Activated naive CD4-positive, alpha-beta T cell treated with anti-CD3 and anti-CD28 coated beads, Interleukin-2, amount 10 ng/mL, durations not matched to agents 7 days and 5 days (primary cell): ENCODE measurements around the gene TBC1D21.
A peak's percentile ranks its signal among the peaks of the same experiment; 100 is the strongest.

Source experiments
- CTCF ChIA-PET: fragments of 350-600 bp; sonication (Branson Sonifier 250); formaldehyde crosslinking; loops from one replicate; lab custom pipeline; 2021; ENCODE audit warnings: antibody characterized with exemption; lab: Charles Lee
- DNase-seq: peaks from one replicate; pipeline ENCODE4 v3.0.0-alpha.2; 2020
- H3K27ac Mint-ChIP-seq: one replicate; pipeline ENCODE4 v1.8.0; 2021; ENCODE audit warnings: mild to moderate bottlenecking, moderate library complexity, mixed read lengths
- H3K27me3 Mint-ChIP-seq: one replicate; pipeline ENCODE4 v1.8.0; 2021; ENCODE audit warnings: mild to moderate bottlenecking, mixed read lengths
- H3K36me3 Mint-ChIP-seq: one replicate; pipeline ENCODE4 v1.8.0; 2021; ENCODE audit warnings: mixed read lengths
- H3K4me1 Mint-ChIP-seq: one replicate; pipeline ENCODE4 v1.8.0; 2021; ENCODE audit warnings: mixed read lengths
- H3K4me3 Mint-ChIP-seq: one replicate; pipeline ENCODE4 v1.8.0; 2021; ENCODE audit warnings: mild to moderate bottlenecking, moderate library complexity, mixed read lengths
- H3K9me3 Mint-ChIP-seq: one replicate; pipeline ENCODE4 v1.8.0; 2021; ENCODE audit warnings: mixed read lengths

TBC1D21 gene

DNA sequence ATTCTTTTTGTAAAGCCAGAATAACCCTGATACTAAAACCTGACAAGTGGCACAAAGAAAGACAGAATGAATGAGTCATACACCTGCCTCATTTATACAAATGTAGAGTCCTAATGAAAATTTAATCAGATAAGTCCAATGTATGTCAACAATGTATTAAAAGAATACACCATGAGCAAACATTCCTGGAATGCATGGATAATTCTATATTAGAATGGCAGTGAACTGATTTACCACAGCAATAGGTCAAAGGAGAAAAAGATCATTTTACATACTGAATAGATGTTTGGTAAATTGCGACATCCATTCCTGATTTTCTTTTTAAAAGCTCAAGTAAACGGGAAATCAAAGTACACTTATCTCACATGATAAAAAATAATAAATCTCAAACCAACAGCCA is 41.7 kb downstream of the TBC1D21 start:
- Mint-ChIP-seq H3K27me3 (peaks cover 6% of the 10 kb centered on the region), H3K4me3 (no peak overlapping the region), H3K9me3 (peaks cover 20% of the 10 kb centered on the region), H3K36me3 (peaks cover 24% of the 10 kb centered on the region), H3K27ac (no peak overlapping the region), H3K4me1 (peaks cover 36% of the 10 kb centered on the region)
- DNase-seq = no peak
- CTCF ChIA-PET = interaction anchor here (0.7 to 2.6 kb wide), 4 partner anchors 8 to 58 kb away, joined by 3 to 11 read pairs (median 4); no protein-coding TSS in a partner anchor

DNA sequence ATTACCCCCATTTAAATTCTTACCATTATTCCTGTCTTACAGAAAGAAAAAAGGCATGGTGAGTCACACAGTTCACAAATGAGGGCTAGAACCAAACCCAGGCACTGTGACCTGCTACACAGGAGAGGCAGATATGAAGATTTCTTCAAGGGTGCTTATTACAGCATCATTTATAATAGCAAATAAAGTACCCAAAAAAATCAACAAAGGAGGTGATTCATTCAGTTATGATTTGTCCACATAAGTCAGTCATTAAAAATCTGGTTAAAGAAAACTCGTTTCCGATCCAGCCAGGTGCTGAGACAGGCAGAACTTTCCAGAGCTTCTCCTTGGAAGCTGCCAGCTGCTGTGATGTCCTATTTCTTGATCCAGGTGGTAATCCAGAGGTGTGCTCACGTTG is 45.4 kb downstream of the TBC1D21 start:
- peaks cover 20% of the 10 kb centered on the region for H3K9me3 Mint-ChIP-seq
- H3K27me3 Mint-ChIP-seq = peaks cover 6% of the 10 kb centered on the region
- DNase-seq = no peak
- peaks cover 24% of the 10 kb centered on the region for H3K36me3 Mint-ChIP-seq
- CTCF ChIA-PET = interaction anchor here (1.4 to 1.5 kb wide), 2 partner anchors 10 to 13 kb away, joined by 3 to 5 read pairs; no protein-coding TSS in a partner anchor
- H3K4me1 Mint-ChIP-seq = peaks cover 47% of the 10 kb centered on the region
- no peak overlapping the region for H3K4me3 Mint-ChIP-seq
- H3K27ac Mint-ChIP-seq = no peak overlapping the region

DNA sequence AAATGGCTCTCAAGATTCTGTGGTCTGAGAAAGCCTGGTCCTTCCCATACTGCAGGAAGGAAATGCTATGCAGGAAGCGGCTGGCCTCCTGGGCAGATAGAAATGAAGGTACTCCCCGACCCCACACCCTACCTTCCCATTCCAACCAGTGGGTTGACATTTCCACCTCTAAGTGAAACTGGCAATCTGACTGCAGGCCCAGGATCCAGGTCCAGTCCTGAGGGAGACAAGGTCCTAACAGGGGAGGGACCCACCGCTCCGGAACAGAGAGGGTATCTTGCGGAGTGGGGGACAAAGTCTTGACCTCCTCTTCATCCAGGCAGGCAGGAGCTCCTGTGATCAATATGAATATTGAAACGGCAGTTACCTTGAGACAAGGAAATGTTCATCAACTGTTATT is 46.3 kb downstream of the TBC1D21 start:
- Mint-ChIP-seq H3K4me1 (peaks cover 47% of the 10 kb centered on the region), H3K36me3 (peaks cover 24% of the 10 kb centered on the region), H3K4me3 (no peak overlapping the region), H3K27ac (no peak overlapping the region), H3K9me3 (peaks cover 20% of the 10 kb centered on the region), H3K27me3 (peaks cover 3% of the 10 kb centered on the region)
- CTCF ChIA-PET = interaction anchor here (1.1 to 1.3 kb wide), 3 partner anchors 10 to 30 kb away, joined by 3 to 6 read pairs (median 4); no protein-coding TSS in a partner anchor
- DNase-seq = no peak

DNA sequence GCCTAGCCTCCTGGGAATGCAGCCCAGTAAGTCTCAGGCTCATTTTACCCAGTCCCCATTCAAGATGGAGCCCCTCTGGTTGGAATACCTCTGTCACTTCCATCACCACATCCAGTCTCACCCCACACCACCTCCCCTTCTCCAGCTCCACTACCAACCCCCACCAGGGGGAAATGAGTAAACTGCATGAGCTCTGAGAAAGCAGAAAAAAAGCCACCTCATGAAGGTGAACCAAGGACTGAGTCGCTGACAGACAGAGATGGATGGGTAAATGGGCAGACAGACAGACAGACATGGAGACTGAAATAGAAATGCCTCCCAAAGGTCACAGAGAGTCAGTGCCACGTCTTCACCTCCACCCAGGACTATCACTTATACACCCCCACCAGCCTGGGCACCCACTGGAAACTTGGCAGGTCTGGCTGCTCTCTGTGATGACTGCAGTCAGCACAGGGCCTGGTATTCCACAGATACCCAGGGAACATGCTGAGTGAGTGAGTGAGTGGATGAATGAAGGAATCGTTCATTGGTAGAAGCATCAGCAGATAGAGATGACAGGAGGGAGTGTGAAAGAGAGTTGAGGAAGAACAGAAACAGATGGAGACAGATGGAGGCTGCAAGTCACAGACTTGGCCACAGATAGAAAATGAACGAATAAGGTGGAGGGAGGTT is 48.0 kb downstream of the TBC1D21 start:
- CTCF ChIA-PET = interaction anchor here (3.7 kb wide), 1 partner anchor 13 kb away, joined by 19 read pairs; no protein-coding TSS in a partner anchor
- Mint-ChIP-seq H3K4me1 (peaks cover 54% of the 10 kb centered on the region), H3K36me3 (peaks cover 22% of the 10 kb centered on the region), H3K27me3 (peaks cover 19% of the 10 kb centered on the region), H3K4me3 (no peak overlapping the region), H3K27ac (peak overlapping the region; percentile 29), H3K9me3 (peaks cover 15% of the 10 kb centered on the region)
- DNase-seq = no peak

DNA sequence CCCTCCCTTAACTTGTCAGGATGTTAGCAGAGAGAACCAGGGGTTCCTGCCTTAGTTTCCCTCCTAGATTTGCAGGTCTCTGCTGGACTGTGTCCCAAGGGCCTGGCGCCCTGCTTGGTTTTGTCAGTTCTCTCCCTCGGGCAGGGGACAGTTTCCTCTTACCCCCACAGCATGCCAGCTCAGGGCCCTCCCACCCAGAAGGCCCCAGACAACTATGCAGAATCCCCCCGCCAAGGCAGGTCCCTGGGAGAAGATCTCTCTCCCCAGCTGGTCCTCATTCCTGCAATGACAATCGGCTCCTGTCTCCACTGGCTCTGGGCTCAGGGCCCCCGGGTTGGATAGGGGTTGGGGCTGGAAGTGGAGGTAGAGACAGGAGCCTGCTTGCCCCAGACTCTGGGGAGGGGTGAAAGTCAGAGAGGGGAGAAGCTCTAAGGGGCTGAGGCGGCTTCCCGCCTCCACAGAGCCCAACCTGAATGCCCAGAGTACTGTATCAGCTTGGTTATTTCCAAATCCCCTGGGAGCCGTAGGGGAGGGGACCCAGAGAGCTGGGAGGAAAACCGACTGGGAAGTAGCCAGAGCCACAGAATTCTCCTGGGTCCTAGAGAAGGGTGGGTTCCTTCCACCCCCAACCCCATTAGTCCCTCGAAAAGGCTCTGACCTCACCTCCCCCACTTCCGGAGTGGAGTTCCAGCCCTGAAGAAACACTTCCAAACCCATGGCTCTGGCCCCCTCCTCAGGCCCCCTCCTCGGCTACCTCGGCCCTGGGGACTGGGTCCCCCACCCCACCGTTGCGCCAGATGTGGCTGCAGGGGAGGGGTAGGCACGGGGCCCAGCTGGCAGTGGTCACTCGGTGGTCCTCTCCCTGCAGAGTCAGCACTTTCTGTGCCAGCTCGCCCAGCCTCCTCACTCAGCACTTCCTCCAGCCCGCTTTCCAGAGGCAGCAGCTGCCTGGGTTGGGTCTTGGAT is 49.1 kb downstream of the TBC1D21 start:
- no peak overlapping the region for H3K4me3 Mint-ChIP-seq
- peaks cover 54% of the 10 kb centered on the region for H3K4me1 Mint-ChIP-seq
- peaks cover 14% of the 10 kb centered on the region for H3K9me3 Mint-ChIP-seq
- H3K27ac Mint-ChIP-seq = no peak overlapping the region
- no peak for DNase-seq
- peaks cover 18% of the 10 kb centered on the region for H3K36me3 Mint-ChIP-seq
- peaks cover 26% of the 10 kb centered on the region for H3K27me3 Mint-ChIP-seq
- CTCF ChIA-PET = interaction anchor here (0.8 to 3.7 kb wide), 5 partner anchors 9 to 49 kb away, joined by 3 to 19 read pairs (median 4); partner anchors contain the start of gene TBC1D21

DNA sequence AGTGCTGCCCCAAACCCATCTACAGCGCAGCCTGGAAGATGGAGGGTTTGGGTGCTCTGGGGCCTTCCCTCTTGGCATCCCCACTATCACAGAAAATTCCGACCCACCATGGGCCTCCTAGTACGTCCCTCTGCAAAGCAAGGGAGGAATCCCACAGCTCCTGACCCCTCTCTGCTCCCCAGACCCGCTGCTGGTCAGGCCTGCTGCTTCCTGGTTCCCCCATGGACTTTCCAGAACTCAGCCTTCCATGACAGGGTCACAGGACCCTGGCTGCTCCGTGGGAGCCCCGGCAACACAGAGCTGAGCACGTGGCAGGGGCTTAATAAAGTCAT is 49.8 kb downstream of the TBC1D21 start:
- Mint-ChIP-seq H3K4me1 (peaks cover 57% of the 10 kb centered on the region), H3K36me3 (peaks cover 12% of the 10 kb centered on the region), H3K9me3 (peaks cover 9% of the 10 kb centered on the region), H3K27me3 (peaks cover 31% of the 10 kb centered on the region), H3K27ac (no peak overlapping the region), H3K4me3 (no peak overlapping the region)
- DNase-seq = no peak
- CTCF ChIA-PET = interaction anchor here (0.8 to 3.7 kb wide), 6 partner anchors 8 to 49 kb away, joined by 3 to 19 read pairs (median 4); partner anchors contain the start of gene TBC1D21

DNA sequence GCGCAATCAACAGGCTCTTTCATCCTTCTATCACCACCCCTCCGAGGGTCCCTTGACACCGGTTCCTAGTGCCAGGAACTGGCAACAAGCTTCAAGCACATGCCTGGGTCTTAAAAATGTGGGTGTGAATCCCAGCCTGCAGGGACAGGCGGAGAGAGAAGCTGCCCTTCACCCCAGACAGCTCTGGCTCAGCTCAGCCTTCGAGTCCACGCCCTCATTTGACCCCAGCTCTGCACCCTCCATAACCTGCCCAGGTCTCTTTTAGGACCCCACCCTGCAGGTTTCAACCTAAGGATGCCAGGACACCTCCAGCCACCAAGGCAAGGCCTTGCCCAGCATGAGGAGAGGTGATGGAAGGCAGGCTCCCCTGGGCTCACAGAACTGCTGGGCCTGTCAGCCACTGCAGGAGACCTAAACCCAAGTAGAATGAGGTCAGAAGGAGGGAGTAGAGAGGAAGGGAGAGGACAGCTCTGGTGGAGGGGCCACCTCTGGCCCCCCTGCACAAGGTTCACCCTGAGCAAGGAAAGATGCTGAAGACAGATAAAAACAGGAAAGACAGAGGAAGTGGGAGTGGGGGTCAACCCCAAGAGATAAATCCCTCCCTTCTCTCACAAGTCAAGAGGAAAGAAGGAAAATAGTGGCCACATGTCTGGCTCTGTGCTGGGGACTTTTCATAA is 50.3 kb downstream of the TBC1D21 start:
- Mint-ChIP-seq H3K27ac (peak overlapping the region; percentile 86), H3K9me3 (peaks cover 4% of the 10 kb centered on the region), H3K4me3 (no peak overlapping the region), H3K4me1 (peaks cover 59% of the 10 kb centered on the region), H3K36me3 (peaks cover 7% of the 10 kb centered on the region), H3K27me3 (peaks cover 35% of the 10 kb centered on the region)
- DNase-seq = no peak
- CTCF ChIA-PET = interaction anchor here (1.1 to 3.7 kb wide), 6 partner anchors 9 to 42 kb away, joined by 3 to 19 read pairs (median 4); no protein-coding TSS in a partner anchor

DNA sequence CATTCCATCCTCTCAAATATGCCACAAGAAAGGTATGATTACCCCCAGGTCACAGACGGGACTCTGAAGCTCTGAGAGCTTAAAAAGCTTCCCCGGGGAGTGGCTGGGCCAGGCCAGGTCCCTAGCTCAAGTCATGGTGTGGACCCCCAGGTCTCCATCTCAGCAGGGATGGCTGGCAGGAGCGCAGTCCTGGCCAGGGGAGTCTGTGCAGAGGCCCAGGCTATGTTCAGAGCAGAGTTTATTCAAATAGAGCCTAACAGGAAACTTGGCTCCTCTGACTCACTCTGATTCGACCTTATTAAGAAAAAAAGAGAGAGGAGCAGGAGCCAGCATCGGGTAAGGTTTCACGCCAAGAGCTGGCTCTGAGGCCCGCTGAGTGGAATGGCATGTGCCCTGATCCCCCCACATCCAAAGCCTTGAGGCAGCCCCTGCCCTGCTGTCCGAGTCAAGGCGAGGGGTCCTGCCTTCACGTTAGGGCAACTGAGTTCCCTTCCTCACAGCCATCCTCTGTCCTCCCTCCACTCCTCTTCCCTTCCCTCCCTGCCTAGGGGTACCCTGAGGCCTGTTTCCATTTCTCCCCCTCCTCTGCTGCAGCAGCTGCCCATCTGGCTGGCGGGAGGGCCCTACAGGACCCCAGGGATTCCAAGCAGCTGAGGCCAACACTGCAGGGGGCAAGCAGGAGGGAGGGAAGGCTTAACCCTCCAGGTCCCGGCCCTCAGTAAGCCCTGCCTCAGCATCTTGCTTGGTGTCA is 51.0 kb downstream of the TBC1D21 start:
- peak overlapping the region; percentile 86 for H3K27ac Mint-ChIP-seq
- peaks cover 65% of the 10 kb centered on the region for H3K4me1 Mint-ChIP-seq
- H3K27me3 Mint-ChIP-seq = peaks cover 42% of the 10 kb centered on the region
- peaks cover 2% of the 10 kb centered on the region for H3K36me3 Mint-ChIP-seq
- no peaks in the 10 kb centered on the region for H3K9me3 Mint-ChIP-seq
- H3K4me3 Mint-ChIP-seq = no peak overlapping the region
- DNase-seq = no peak
- CTCF ChIA-PET = interaction anchor here (0.8 to 3.7 kb wide), 8 partner anchors 10 to 41 kb away, joined by 3 to 19 read pairs (median 4); no protein-coding TSS in a partner anchor

DNA sequence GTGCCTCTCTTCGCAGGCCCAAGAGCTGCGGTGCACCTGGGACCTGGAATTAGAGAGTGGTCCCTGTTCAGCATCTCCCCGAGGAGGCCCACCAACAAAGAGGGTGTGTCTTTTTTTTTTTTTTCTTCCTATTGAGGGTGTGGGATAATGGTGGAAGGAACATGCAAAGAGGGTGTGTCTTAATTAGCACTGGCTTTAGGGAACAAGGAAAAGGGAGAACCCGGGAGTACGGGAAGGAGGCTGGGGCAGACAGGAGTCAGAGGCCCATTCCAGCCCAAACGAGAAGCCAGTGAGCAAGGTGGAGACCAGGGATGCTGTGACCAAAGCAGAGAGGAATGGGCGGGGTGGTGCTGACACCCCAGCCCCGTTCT is 52.5 kb downstream of the TBC1D21 start:
- no peak for DNase-seq
- Mint-ChIP-seq H3K9me3 (no peaks in the 10 kb centered on the region), H3K36me3 (peaks cover 2% of the 10 kb centered on the region), H3K4me3 (peak overlapping the region; percentile 64), H3K4me1 (peaks cover 61% of the 10 kb centered on the region), H3K27ac (no peak overlapping the region), H3K27me3 (peaks cover 44% of the 10 kb centered on the region)
- CTCF ChIA-PET = interaction anchor here (1.2 to 4.6 kb wide), 4 partner anchors 12 to 28 kb away, joined by 5 to 34 read pairs (median 19); no protein-coding TSS in a partner anchor

DNA sequence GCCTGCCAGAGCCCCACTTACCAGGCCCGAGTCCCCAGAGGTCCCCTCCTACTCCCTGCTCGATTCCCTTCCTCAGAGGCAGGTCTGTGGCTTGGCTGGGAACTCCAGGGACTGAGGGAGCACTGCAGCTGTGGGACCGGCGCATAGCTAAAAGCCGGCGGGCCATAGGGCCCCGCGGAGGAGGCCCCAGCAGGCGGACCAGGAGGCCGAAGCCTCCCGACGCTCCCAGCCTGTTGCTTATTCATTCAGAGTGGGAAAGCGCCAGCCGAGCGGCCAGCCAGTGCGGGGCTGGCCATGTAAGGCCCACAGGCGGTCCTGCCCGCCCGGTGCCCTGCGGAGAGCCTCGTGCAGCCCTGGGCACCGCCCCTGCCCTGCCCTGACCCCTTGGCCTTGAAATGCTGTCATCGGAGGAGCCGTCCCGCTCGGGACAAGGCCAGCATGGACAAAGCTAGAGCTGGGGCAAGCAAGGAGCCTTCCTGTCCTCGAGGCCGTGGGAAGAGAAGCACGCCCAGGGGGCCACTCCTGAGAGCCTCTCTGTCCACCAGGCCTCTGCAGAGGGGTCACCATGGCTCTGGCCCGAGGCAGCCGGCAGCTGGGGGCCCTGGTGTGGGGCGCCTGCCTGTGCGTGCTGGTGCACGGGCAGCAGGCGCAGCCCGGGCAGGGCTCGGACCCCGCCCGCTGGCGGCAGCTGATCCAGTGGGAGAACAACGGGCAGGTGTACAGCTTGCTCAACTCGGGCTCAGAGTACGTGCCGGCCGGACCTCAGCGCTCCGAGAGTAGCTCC is 53.0 kb downstream of the TBC1D21 start, which contains the start of gene LOXL1:
Gene LOXL1, plus strand, starts transcription at position 244 of the 784 bp plus-strand sequence. Its CDS starts 322 bp downstream, at position 566.
- Mint-ChIP-seq H3K27ac (no peak within 1 kb of the TSS), H3K4me3 (peak within 1 kb of the TSS; percentile 64), H3K36me3 (peaks cover 2% of the 10 kb centered on the region), H3K27me3 (peaks cover 48% of the 10 kb centered on the region), H3K4me1 (peaks cover 62% of the 10 kb centered on the region), H3K9me3 (no peaks in the 10 kb centered on the region)
- DNase-seq = no peak
- CTCF ChIA-PET = interaction anchor here (1.2 to 4.6 kb wide), 7 partner anchors 12 to 32 kb away, joined by 5 to 34 read pairs (median 8); no protein-coding TSS in a partner anchor

DNA sequence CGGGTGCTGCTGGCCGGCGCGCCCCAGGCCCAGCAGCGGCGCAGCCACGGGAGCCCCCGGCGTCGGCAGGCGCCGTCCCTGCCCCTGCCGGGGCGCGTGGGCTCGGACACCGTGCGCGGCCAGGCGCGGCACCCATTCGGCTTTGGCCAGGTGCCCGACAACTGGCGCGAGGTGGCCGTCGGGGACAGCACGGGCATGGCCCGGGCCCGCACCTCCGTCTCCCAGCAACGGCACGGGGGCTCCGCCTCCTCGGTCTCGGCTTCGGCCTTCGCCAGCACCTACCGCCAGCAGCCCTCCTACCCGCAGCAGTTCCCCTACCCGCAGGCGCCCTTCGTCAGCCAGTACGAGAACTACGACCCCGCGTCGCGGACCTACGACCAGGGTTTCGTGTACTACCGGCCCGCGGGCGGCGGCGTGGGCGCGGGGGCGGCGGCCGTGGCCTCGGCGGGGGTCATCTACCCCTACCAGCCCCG is 53.7 kb downstream of the TBC1D21 start:
- Mint-ChIP-seq H3K9me3 (no peaks in the 10 kb centered on the region), H3K27me3 (peaks cover 49% of the 10 kb centered on the region), H3K4me1 (peaks cover 57% of the 10 kb centered on the region), H3K36me3 (peaks cover 2% of the 10 kb centered on the region), H3K27ac (no peak overlapping the region), H3K4me3 (peak overlapping the region; percentile 51)
- DNase-seq = peak; percentile 49
- CTCF ChIA-PET = interaction anchor here (1.0 to 4.6 kb wide), 16 partner anchors 10 to 53 kb away, joined by 3 to 34 read pairs (median 8); partner anchors contain the start of gene TBC1D21
